NCI-H187 (cell line): ENCODE data around the gene MTX3.
A peak's percentile ranks its signal among the peaks of the same experiment; 100 is the strongest.

Experiments
- DNase-seq, 2 experiments: peaks; one replicate each; lab custom pipeline; 2025; lab: John Stamatoyannopoulos, UW

Gene MTX3, protein sequence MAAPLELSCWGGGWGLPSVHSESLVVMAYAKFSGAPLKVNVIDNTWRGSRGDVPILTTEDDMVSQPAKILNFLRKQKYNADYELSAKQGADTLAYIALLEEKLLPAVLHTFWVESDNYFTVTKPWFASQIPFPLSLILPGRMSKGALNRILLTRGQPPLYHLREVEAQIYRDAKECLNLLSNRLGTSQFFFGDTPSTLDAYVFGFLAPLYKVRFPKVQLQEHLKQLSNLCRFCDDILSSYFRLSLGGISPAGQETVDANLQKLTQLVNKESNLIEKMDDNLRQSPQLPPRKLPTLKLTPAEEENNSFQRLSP

DNA sequence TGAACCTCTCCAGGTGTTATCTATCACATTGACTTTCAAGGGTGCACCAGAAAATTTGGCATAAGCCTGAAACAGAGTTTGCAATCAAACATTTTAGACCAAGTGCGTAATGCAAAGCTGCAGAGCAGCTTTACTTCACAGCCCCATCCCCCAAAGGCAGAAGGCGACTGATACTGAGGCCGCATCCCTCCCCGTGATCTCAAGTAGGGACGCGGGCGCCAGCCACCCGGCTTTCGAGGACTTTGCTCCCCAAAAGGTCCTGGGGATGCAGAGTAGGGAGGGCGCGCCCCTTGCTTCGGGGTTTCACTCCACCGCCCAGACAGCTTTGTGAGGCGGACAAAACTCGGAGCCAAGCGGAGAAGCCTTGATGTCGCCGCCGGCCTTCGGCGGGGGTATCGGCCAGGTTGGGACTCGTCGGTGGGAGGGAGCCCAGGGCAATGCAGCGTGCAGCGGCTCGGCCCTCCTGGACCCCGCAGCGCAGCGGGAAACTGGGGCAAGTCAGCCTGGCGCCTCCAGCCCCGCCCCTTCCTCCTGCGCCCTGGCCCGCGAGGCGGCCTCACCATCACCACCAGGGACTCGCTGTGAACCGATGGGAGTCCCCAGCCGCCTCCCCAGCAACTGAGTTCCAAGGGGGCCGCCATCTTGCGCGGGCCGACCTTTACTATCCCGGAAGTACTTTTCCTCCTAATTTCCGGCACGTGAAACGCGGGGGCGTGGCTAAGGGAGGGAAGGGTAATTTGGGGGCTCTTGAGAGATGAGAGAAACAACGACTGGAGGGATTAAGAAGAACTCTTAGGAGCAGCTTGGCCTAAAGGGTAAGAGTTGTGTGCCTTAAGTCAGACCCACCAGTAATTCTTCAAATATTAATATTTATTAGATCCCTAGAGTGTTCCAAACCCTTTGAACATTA is at the start of gene MTX3:
MTX3 (minus strand) TSS at position 665 of the 910 bp plus-strand sequence; CDS start at position 641, 24 bp downstream.
- peak; percentile 70 to 73 for DNase-seq

DNA sequence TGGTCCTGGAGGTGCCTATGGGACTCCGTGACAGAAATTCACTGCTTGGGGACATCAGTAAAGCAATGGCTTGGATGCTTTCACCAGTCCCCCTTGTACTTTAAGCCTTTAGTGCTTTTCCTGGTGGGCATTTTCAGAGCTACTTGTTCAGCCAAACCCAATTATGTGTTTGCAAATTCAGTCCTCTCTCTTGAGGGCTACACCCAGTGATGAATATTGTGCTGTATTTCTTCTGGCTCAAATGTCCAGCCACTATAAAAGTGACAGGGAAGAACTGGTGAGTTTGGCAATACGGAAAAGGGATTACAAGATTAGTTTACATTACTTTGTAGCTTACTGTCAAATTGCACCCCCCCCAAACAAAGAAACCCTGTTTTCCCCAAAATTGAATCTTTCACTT is 48.6 kb upstream of the MTX3 start:
- DNase-seq: no peak

DNA sequence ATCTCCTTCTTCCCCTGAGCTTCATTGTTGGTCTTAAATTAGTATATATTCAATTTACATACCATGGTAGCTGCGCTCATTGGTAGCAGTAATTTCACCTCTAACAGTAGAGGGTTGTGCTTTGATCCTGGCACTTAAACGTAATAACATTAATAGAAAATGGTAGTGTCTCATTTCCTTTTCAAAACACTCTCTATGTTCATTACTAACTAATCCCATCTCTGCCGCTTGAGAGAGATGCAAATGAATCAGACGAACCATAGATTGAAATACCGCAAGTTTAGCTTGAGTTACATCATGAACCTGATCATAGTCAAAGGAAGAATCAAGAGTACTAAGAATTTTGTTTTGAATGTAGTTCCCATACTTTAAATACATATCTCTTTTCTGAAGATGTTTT is 46.3 kb upstream of the MTX3 start:
- no peak for DNase-seq

DNA sequence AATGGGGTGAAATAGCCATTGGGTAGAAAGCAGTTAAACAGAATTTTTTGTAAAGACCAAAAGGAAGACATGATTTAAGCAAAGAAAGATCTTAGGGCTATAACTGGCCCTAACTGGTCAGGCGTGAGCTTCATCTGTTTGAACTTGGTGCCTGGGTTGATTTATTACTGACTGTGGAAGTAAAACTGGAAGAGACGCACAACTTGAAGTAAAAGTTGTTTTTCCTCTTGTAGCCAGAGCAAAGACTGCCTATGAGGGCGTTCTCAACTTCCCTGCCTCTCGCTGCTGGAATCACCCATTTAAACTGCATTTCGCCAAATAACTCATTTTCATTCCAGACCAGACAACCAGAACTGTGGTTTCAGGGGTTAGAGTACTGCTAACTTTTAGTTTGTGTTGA is 45.6 kb upstream of the MTX3 start:
- no peak for DNase-seq

DNA sequence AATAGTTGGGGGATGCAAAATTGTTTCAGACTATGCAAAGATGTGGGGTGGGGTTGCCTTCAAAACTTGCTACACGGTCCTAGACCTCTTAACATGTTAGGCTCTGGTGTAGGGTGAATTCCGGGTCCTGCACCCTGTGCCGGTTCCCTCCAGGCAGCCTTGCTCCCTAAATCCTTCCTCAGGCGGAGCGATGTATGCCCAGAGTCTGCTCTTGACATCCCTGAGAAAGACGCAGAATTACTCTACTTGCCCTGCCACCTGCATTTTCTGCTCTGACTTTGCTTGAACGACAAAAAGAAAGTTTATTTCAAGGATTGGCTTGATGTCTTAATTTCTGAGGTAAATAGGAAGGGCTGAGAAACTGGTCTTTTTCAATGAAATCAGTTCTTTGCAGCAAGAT is 44.8 kb upstream of the MTX3 start:
- DNase-seq: no peak

DNA sequence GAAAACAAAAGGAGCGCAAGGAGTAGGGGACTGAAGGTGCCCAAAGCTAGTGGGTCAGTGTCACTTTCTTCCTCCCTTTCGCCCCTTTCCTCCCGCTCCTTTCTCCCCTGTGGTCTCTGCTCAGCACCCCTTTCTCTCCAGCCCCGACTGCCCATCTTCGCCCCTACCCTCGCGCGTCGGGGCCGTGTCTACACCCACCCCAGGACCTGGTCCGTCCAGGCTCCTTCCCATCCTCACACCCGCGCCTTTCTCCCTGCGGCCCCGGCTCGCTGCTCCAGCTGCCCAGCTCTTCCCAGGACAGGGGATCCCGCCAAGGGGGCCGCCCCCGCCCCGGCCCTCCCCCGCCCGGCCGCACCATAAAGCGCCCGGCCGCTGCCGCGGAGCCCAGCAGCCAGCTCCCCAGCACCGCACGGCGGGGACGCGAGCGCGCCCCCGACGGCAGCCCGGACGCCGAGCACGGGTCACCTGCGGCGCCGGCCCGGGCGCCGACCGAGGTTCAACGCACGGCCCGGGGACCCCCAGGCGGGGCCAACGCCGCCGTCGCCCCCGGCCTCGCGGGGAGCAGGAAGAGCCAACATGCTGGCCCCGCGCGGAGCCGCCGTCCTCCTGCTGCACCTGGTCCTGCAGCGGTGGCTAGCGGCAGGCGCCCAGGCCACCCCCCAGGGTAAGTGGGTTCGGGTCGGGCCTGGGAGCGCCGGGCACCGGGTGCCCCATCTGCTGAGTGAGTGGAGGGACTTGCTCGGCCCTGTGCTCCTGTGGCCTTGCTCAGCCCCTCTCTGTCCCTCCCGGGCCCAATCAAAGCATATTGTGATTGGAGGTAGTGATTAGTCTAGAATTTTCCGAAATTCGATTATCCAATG is 44.1 kb upstream of the MTX3 start, which contains the start of gene THBS4:
THBS4 (plus strand) TSS at position 387 of the 860 bp plus-strand sequence; CDS start at position 577, 190 bp downstream.
- no peak for DNase-seq

DNA sequence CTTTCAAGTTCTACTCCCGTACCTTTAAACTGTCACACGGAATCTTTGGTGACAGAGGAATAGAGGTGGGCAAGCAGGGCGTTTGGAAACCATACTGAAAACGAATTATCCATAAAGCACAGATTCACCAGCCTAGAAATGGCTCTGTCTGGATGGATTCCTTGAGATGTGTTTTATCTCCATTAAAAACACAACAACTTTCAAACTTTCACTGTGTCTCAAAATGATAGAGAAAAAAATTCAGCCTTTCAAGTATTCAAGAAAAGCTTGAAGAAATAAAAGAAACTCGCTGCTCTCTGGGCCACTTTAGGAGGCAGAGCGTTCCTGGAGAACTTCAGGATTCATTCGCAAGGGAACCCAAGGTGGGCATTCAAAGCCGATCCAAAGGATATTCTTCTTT is 43.5 kb upstream of the MTX3 start:
- DNase-seq: no peak

DNA sequence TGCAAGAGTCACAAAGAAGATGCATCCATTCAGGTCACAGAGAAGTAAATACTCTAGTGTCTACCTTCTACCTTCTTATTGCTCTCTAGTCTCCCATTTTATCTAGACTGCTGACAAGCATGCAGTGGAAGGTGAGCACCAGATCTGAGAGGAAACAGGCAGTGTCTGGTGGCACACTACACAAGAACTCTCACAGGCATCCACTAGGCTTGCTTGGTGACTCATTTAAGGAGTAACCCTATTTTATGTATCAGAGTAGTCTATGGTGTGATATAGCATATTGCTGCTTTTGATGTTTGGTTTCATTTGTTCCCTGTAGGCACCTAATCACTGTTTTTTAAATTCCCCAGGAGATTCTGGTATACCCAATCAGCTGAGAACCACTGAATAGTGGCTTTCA is 42.5 kb upstream of the MTX3 start:
- DNase-seq: no peak

DNA sequence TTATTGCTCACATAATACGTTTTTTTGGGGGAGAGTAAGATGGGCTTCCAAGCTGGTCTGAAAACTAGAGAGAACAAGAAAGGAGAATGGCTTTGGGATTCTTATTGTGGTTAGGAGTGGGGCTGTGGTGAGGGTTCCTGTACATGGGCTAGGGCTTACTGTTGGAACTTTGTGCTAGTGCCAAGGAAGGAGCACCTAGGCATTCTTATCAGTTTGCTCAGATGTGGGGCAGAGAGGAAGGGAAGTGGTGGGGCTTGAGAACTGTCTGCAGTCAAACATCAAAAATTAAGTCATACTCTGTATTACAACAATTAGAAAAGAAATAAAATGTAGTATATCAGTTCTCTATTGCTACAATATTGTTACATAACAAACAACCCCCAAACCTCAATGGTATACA is 40.0 kb upstream of the MTX3 start:
- no peak for DNase-seq

DNA sequence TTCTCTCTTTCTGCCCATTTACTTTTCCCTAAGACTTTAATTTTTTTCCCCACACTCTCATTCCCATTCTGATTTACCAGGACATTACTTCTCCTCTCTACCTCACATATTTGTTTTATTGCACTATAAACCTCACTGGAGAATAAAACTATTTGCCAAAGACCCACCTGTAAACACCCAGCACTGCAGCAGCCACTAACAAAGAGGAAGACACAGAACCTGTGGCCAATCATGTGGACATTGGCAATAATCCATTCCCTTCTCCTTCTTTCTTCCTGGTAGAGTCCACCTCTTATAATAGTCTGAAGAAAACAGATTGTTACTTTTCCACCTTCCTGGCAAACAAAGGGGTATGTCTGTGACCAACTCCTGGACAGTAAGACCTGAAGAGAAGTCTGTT is 35.8 kb upstream of the MTX3 start:
- DNase-seq: no peak

DNA sequence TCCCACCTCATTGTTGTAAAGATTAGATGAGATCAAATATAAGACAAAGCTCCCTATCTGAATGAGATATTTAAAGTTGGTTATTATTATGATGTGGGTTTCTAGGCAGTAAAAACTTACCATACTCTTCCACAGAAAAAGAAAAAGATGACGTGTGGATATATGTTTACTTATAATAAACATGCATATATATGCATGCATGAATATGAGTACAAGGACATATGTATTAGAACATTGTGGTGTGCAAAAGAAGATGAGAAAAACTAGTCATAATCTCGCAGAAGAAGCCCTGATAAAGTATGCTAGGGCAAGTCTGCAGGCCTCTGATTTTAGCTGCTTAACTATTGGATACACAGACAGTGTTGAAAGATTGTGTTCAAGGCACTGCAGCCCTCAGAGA is 34.0 kb upstream of the MTX3 start:
- no peak for DNase-seq

DNA sequence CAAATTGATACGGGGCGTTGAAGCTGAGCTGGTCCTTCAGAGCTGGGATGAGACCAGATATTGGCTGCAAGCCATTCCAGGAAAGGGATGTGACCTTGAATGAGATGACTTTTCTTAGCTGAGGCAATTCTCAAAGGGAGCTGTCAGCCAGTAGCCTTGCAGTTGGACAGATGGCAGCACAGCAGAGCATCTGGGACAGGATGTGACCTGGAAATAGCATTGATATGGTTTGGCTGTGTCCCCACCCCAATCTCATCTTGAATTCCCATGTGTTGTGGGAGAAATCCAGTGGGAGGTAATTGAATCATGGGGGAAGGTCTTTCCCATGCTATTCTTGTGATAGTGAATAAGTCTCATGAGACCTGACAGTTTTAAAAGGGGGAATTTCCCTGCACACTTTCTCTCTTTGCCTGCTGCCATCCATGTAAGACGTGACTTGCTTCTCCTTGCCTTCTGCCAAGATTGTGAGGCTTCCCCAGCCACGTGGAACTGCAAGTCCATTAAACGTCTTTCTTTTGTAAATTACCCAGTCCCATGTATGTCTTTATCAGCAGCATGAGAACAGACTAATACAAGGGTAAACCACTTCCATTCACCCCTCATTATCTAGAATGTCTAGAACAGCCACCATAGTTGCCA is 19.8 kb upstream of the MTX3 start:
- no peak for DNase-seq

DNA sequence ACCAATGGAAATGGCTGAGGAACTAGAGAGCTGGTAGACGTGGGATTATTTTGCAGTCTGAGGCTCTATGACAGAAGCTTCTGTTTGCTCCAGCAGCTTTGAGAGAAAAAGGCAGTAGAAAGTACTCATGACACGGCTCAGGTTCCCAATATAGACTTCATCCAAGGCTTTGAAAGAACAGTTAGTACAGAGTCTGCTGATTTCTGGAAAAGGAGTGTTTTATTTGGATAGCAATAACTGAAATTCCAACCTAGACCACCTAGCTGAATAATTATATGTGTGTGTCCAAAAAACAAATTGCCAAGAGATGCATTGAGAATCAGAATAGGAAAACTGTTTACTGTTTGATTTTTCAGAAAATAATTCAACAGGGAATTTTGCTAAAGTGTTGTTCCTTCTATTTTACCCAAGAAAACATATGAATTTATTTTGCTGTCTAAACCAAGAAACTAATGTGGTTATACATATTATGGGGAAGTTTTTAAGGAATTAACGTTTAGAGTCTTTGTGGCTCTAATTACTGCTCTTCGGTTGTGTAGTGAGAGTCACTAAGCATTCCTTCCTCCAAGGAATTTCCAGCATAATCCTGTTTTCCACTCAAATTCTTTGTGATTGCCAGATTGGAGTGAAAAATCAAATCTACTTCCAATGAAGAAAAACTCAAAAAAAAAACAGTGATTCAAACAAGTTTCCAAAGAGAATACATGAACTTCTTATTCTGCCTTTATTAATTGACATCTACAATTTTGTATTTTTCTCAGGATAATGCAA is 18.1 kb upstream of the MTX3 start:
- DNase-seq: no peak

DNA sequence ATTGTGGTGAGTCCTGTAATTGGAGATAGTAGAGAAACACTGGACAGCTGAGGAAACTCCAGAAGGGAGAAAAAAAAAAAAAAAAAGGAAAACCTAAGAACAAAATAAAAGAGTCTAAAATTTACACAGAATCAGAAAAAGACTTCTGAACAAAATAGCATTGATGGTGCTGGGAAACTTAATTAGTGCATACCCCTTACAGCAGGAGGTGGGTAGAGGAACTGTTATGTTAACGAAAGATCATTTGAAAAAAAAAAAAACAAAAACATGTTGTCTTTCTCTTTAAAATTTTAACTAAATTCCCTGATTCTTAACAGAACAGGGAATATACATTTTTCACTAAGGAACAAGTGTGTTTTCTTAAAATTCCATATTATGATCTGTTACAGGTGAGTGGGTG is 11.6 kb upstream of the MTX3 start:
- no peak for DNase-seq

DNA sequence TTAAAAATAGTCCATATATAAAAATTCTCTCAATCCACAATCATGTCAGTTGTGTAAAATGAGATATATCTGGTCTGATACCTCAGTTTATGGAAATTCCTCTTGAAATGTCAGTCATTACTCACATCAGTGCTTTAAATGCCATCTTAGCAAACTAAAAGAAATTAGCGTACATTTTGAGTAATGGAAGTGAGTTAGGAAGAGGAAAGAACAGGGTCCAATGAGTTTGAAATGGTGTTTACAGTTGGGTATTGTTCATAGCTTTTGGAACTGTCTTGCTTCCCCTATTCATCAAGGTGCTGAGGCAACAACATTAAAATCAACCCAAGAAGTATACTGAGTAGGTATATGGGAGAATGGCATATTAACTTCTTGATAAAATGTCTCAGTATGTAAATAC is 8.7 kb upstream of the MTX3 start:
- no peak for DNase-seq

DNA sequence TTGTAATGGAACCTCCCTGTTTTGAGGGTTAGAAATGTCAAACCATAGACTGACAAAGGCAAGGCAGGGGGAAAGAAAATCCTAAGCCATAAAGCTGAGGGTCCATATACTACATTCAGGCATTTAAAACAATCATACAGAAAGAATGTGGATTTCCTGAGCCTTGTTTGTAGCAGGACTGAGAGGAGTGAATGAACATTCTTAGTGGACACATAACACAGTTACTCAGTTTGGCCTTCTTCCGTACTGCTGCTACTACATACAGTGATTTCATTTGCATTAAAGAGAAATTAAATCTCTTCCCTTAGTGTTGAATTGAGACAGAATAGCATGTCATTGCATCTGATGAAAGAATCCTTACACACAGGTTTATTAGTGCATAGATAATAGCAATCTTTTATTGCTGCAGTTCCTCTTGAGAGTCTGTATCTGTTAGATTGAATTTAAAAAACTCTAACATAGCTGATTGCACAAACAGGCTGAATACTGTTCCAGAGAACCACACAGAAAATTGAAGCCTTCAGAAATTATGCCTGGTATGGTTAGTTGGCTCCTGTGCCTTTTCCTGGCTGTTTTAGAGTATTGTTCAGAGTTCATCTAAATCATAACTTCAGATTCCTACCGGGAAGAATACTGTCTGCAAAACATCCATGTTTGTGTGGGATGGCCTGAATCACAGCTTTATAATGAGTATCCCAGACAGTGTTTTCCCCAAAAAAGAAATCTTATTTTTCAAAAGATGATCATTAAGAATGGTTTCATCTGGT is 2.0 kb upstream of the MTX3 start:
- no peak for DNase-seq

DNA sequence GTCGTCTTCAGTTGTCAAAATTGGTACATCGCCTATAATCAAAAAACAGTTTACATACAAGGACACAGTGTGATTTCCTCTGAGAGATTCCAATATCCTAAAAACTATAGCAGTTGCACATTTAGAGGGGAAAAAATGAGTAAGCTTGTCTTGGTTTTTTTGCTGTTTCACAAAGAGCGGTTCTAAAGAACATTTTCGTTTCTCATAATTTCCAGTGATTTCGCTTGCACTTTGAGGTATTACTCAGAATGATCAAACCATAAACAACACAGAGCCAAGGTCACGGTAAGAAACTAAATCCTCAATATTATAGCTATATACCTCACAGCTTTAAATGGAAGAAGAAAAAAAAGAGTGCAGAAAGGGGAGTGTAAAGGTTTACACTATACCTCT is 861 bp downstream of the MTX3 start:
- no peak for DNase-seq

DNA sequence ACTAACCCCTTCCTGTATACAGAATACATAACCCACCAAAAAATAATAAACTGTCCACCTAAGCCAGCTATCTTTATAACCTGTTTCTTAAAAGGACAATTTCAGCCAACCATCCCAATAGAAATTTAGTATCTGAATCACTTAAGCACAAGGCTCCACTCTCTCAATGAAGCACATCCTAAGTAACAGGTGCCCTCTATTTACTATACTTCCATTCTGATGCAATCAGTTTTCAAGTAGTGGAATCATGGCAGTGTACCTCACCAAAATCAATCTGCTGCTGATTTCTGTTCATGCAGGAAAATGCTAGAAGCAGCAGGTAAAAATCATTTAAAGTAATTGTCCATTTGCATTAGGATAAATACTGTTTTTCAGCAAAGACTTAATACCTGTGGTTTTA is 4.8 kb downstream of the MTX3 start:
- DNase-seq: no peak

DNA sequence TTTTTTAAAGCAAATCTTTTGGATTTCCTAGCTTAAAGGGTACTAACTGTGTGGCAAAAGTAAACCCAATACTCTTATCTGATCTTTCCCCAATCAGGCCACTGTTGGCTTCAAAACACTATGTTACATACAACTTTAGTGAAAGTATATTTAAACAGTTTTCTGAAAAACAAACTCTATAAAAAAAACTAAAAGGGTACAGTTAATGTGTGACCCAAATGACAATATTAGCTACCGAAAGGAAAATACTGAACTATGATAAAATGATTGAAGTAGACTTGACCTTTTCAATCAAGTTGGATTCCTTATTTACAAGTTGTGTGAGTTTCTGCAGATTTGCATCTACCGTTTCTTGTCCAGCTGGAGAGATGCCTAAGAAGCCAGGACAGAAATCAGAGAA is 5.8 kb downstream of the MTX3 start:
- no peak for DNase-seq

DNA sequence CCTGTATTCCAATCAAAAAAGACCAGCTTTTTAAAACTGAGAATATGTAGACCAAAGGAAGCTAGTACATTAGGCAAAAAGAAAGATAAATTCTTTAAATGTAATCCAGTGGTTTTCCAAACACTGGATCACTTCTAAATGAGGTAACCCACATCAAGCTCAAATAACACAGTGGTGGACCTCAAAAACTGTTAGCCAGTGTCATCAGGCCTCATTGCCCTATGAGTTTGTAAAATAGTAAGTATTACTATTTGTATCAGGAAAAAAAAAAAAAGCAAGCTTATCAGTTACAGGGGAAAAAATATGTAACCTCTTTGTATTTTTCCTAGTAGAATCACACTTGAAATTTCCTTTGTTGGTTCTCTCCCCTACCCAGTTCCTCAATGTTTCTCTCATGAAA is 6.7 kb downstream of the MTX3 start:
- DNase-seq: no peak
